Mesendoderm (in vitro differentiated cells): ENCODE measurements around the gene TRPM2.
"Not testable (repeated sequence)": the region's sequence is repeated elsewhere in the genome, so short reads cannot be mapped to it uniquely, and the experiment has no call there.

ENCODE experiments used
- DNase-seq: peaks from one replicate; pipeline ENCODE4 v3.0.0; 2013
- H2AK5ac ChIP-seq: 2 replicates; pipeline ENCODE4 v1.6.1; 2013; ENCODE audit warnings: low read length, inconsistent platforms
- H2BK120ac ChIP-seq: 2 replicates; pipeline ENCODE4 v1.6.1; 2013; ENCODE audit warnings: low read depth, mild to moderate bottlenecking, low read length, moderate library complexity, mixed read lengths
- H2BK15ac ChIP-seq: replicated peaks from 2 replicates; pipeline ENCODE4 v1.6.1; 2013; ENCODE audit warnings: low read depth, mild to moderate bottlenecking, moderate library complexity
- H2BK5ac ChIP-seq: 2 replicates; pipeline ENCODE4 v1.6.1; 2013; ENCODE audit warnings: low read length, inconsistent platforms
- H3K18ac ChIP-seq: 2 replicates; pipeline ENCODE4 v1.6.1; 2013; ENCODE audit warnings: mild to moderate bottlenecking, low read length, mixed read lengths
- H3K23ac ChIP-seq: one replicate; pipeline ENCODE4 v1.6.1; 2013; ENCODE audit warnings: low read length
- H3K27ac ChIP-seq: 2 replicates; pipeline ENCODE4 v1.5.1; 2013; ENCODE audit warnings: low read depth, mild to moderate bottlenecking, inconsistent platforms, low read length, moderate library complexity
- H3K27me3 ChIP-seq: 2 replicates; pipeline ENCODE4 v1.6.1; 2013; ENCODE audit warnings: low read length, control low read depth, mild to moderate bottlenecking, inconsistent platforms; ENCODE audit not compliant: insufficient read depth, poor library complexity
- H3K36me3 ChIP-seq: 2 replicates; pipeline ENCODE4 v1.6.1; 2013; ENCODE audit warnings: low read length, inconsistent platforms; ENCODE audit not compliant: control insufficient read depth, insufficient read depth
- H3K4ac ChIP-seq: one replicate; pipeline ENCODE4 v1.6.1; 2013; ENCODE audit warnings: low read depth, mild to moderate bottlenecking, low read length, moderate library complexity
- H3K4me1 ChIP-seq: 2 replicates; pipeline ENCODE4 v1.6.1; 2013; ENCODE audit warnings: low read depth, low read length, inconsistent platforms; ENCODE audit not compliant: control insufficient read depth
- H3K4me2 ChIP-seq: 2 replicates; pipeline ENCODE4 v1.6.1; 2013; ENCODE audit warnings: low read length
- H3K4me3 ChIP-seq: 2 replicates; pipeline ENCODE4 v1.5.1; 2013; ENCODE audit warnings: mild to moderate bottlenecking, low read length
- H3K56ac ChIP-seq: one replicate; pipeline ENCODE4 v1.6.1; 2013; ENCODE audit warnings: low read length
- H3K79me1 ChIP-seq: 2 replicates; pipeline ENCODE4 v1.6.1; 2013; ENCODE audit warnings: low read length, inconsistent platforms
- H3K79me2 ChIP-seq: 2 replicates; pipeline ENCODE4 v1.6.1; 2013; ENCODE audit warnings: mild to moderate bottlenecking, low read length; ENCODE audit not compliant: control insufficient read depth, insufficient read depth
- H3K9ac ChIP-seq: 2 replicates; pipeline ENCODE4 v1.6.1; 2013; ENCODE audit warnings: low read length, inconsistent platforms
- H4K5ac ChIP-seq: one replicate; pipeline ENCODE4 v1.6.1; 2013; ENCODE audit warnings: low read length
- H4K8ac ChIP-seq: one replicate; pipeline ENCODE4 v1.6.1; 2013; ENCODE audit warnings: low read depth, mild to moderate bottlenecking, control low read depth, low read length, moderate library complexity
- WGBS: extraction: QIAGEN DNeasy Blood & Tissue Kit; methylation state at CpG from one replicate; pipeline ENCODE4 v1.1.7; 2013; ENCODE audit warnings: low lambda C conversion rate, missing lambda C conversion rate; ENCODE audit not compliant: insufficient coverage; ENCODE audit errors: extremely low coverage; 5-methylcytosine and 5-hydroxymethylcytosine counted together

Gene TRPM2

GRCh38 chr21:44392185-44392584 is 38.8 kb downstream of the TRPM2 start:
- H3K79me1 ChIP-seq = no peaks in the 10 kb centered on the region
- no peak overlapping the region for H4K5ac ChIP-seq
- WGBS = no CpG with 5 or more reads among the region's 6 CpGs
- H2BK120ac ChIP-seq = no peak overlapping the region
- no peaks in the 10 kb centered on the region for H3K79me2 ChIP-seq
- no peaks in the 10 kb centered on the region for H3K27me3 ChIP-seq
- H3K4ac ChIP-seq = no peak overlapping the region
- no peak overlapping the region for H3K23ac ChIP-seq
- H3K27ac ChIP-seq = no peak overlapping the region
- H3K4me2 ChIP-seq = no peak overlapping the region
- no peak overlapping the region for H2AK5ac ChIP-seq
- no peak overlapping the region for H2BK15ac ChIP-seq
- H3K4me3 ChIP-seq = no peak overlapping the region
- DNase-seq = no peak
- no peak overlapping the region for H3K9ac ChIP-seq
- no peak overlapping the region for H3K18ac ChIP-seq
- H3K4me1 ChIP-seq = no peaks in the 10 kb centered on the region
- no peak overlapping the region for H4K8ac ChIP-seq
- H3K36me3 ChIP-seq = no peaks in the 10 kb centered on the region
- H2BK5ac ChIP-seq = no peak overlapping the region
- H3K56ac ChIP-seq = no peak overlapping the region

DNA sequence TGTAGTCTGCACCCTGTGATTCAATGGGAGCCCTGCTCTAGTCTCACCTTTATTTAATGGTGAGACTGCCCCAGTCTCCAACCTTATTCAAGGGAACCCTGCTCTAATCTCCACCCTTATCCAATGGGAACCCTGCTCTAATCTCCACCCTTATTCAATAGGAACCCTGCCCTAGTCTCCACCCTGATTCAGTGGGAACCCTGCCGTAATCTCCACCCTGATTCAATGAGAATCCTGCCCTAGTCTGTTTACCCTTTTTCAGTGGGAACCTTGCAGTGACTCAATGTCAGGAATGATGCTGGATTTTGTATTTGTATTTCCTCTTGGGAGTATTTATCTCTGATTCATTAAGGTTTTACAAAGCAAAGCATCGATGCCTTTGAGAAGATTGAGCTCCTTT is 39.5 kb downstream of the TRPM2 start:
- H3K56ac ChIP-seq = no peak overlapping the region
- H3K23ac ChIP-seq = no peak overlapping the region
- H3K4ac ChIP-seq = no peak overlapping the region
- H4K5ac ChIP-seq = no peak overlapping the region
- no peaks in the 10 kb centered on the region for H3K36me3 ChIP-seq
- no peak overlapping the region for H2BK120ac ChIP-seq
- H2BK5ac ChIP-seq = no peak overlapping the region
- no peak overlapping the region for H3K9ac ChIP-seq
- no peak overlapping the region for H4K8ac ChIP-seq
- no peak overlapping the region for H3K4me2 ChIP-seq
- no peak overlapping the region for H2AK5ac ChIP-seq
- no CpG with 5 or more reads among the region's 2 CpGs for WGBS
- no peak overlapping the region for H3K4me3 ChIP-seq
- no peaks in the 10 kb centered on the region for H3K27me3 ChIP-seq
- no peaks in the 10 kb centered on the region for H3K79me2 ChIP-seq
- no peak for DNase-seq
- H3K4me1 ChIP-seq = no peaks in the 10 kb centered on the region
- no peak overlapping the region for H2BK15ac ChIP-seq
- no peak overlapping the region for H3K18ac ChIP-seq
- H3K79me1 ChIP-seq = no peaks in the 10 kb centered on the region
- H3K27ac ChIP-seq = no peak overlapping the region

DNA sequence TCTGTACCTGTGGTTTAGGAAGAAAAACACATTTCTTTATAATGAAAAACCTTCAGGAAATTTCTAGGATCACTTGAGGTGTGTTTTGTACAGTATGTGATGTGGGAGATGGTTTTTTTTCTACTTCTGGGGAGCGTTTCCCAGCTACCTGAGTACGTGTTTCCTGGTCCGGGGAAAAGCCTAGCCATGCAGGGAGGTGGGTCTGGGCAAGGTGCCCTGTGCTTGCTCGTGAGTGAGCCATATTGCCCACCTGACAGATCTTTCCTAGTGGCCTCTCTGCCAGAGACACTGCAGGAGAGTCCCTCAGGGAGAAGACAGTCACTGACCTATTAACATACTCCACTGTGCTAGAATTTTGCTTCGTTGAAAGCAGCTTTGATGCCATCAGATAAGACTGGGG is 41.3 kb downstream of the TRPM2 start:
- WGBS = no CpG with 5 or more reads among the region's 5 CpGs

GRCh38 chr21:44395260-44395659 is 41.8 kb downstream of the TRPM2 start:
- no peak for DNase-seq
- H3K4me2 ChIP-seq = no peak overlapping the region
- no peak overlapping the region for H4K5ac ChIP-seq
- H2BK5ac ChIP-seq = no peak overlapping the region
- H3K23ac ChIP-seq = no peak overlapping the region
- no peaks in the 10 kb centered on the region for H3K79me2 ChIP-seq
- no peak overlapping the region for H3K56ac ChIP-seq
- H3K27me3 ChIP-seq = no peaks in the 10 kb centered on the region
- H3K4me3 ChIP-seq = no peak overlapping the region
- no peaks in the 10 kb centered on the region for H3K79me1 ChIP-seq
- no peak overlapping the region for H3K9ac ChIP-seq
- no peak overlapping the region for H4K8ac ChIP-seq
- H3K4me1 ChIP-seq = no peaks in the 10 kb centered on the region
- H3K36me3 ChIP-seq = no peaks in the 10 kb centered on the region
- H3K27ac ChIP-seq = no peak overlapping the region
- H2BK15ac ChIP-seq = no peak overlapping the region
- WGBS = no CpG with 5 or more reads among the region's 11 CpGs
- H2AK5ac ChIP-seq = no peak overlapping the region
- H3K4ac ChIP-seq = no peak overlapping the region
- no peak overlapping the region for H2BK120ac ChIP-seq
- H3K18ac ChIP-seq = no peak overlapping the region

More for the DNA sequence above, 41.3 kb downstream of the TRPM2 start:
- Histone ChIP-seq H3K79me2 (no peaks in the 10 kb centered on the region), H3K27me3 (no peaks in the 10 kb centered on the region), H3K18ac (no peak overlapping the region), H2AK5ac (no peak overlapping the region), H4K5ac (no peak overlapping the region), H3K4me1 (no peaks in the 10 kb centered on the region), H3K27ac (no peak overlapping the region), H3K4ac (no peak overlapping the region), H3K4me2 (no peak overlapping the region), H3K79me1 (no peaks in the 10 kb centered on the region), H3K23ac (no peak overlapping the region), H2BK120ac (no peak overlapping the region), H3K9ac (no peak overlapping the region), H3K56ac (no peak overlapping the region), H2BK5ac (no peak overlapping the region), H2BK15ac (no peak overlapping the region), H3K4me3 (no peak overlapping the region), H4K8ac (no peak overlapping the region), H3K36me3 (no peaks in the 10 kb centered on the region)
- DNase-seq = no peak

DNA sequence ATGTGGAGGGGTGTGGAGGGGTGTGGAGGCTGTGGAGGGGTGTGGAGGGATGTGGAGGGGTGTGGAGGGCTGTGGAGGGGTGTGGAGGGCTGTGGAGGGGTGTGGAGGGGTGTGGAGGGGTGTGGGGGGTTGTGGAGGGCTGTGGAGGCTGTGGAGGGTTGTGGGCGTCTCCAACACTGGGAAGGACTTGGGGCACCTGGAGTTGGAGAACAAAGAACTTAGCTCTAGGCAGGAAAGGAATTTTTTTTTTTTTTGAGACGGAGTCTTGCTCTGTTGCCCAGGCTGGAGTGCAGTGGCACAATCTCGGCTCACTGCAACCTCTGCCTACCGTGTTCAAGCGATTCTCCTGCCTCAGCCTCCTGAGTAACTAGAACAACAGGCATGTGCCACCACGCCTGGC is 43.4 kb downstream of the TRPM2 start:
- WGBS = no CpG with 5 or more reads among the region's 6 CpGs
- H3K27ac ChIP-seq, DNase-seq, H2BK120ac ChIP-seq, H3K4me3 ChIP-seq, H3K4me2 ChIP-seq, H3K4me1 ChIP-seq, H2BK5ac ChIP-seq, H2AK5ac ChIP-seq, H3K9ac ChIP-seq, H4K5ac ChIP-seq, H3K27me3 ChIP-seq, H3K4ac ChIP-seq, H2BK15ac ChIP-seq, H3K79me2 ChIP-seq, H3K18ac ChIP-seq, H3K23ac ChIP-seq, H4K8ac ChIP-seq, H3K56ac ChIP-seq, H3K36me3 ChIP-seq, H3K79me1 ChIP-seq: not testable (repeated sequence)

DNA sequence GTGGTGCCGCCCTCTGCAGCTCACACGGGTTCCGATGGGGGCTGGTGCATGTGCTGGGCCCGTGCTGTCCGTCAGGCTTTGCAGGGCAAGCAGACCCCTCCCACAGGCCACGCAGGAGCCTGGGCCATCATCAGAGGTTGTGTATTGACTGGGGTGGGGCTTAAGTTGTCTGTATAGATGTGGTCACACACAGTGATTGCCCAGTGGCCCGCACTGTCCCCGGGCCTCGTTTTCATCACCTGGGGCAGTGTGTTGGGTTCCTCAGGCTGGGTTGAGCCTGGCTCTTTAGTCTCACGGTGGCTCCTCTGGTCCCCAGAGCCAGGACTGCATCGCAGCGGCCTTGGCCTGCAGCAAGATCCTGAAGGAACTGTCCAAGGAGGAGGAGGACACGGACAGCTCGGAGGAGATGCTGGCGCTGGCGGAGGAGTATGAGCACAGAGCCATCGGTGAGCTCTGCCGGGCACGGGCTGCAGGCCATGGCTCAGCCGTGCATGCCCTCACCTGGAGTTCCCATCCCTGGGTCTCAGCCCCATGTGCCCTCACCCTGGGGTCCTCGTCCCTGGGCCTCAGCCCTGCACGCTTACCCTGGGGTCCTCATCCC is 44.1 kb downstream of the TRPM2 start:
- H3K27me3 ChIP-seq = no peaks in the 10 kb centered on the region
- no peak overlapping the region for H4K5ac ChIP-seq
- H3K4me1 ChIP-seq = no peaks in the 10 kb centered on the region
- H2BK120ac ChIP-seq = no peak overlapping the region
- no peaks in the 10 kb centered on the region for H3K36me3 ChIP-seq
- no peak overlapping the region for H2BK5ac ChIP-seq
- no peak overlapping the region for H4K8ac ChIP-seq
- H3K18ac ChIP-seq = no peak overlapping the region
- H3K23ac ChIP-seq = no peak overlapping the region
- no peaks in the 10 kb centered on the region for H3K79me1 ChIP-seq
- no peak overlapping the region for H3K9ac ChIP-seq
- no peak overlapping the region for H3K4me2 ChIP-seq
- H3K27ac ChIP-seq = no peak overlapping the region
- H3K79me2 ChIP-seq = no peaks in the 10 kb centered on the region
- H2BK15ac ChIP-seq = no peak overlapping the region
- no peak overlapping the region for H3K4ac ChIP-seq
- H2AK5ac ChIP-seq = no peak overlapping the region
- WGBS = no CpG with 5 or more reads among the region's 22 CpGs
- DNase-seq = no peak
- H3K56ac ChIP-seq = no peak overlapping the region
- no peak overlapping the region for H3K4me3 ChIP-seq
